Gastroesophageal sphincter (tissue), 4 donors: ENCODE results near the gene ZC3H12C. TPM values are rescaled to one million over a fixed set of nuclear protein-coding genes. Genes with fewer than 3 reads are reported as not detected.

Experiments
- ATAC-seq: fragments of 150-250 bp; one replicate; pipeline ENCODE4 v1.9.1; 2016; ENCODE audit warnings: mild to moderate bottlenecking, moderate library complexity
- H3K27ac ChIP-seq, 4 donors: fragments of 200-600 bp; sonication (generic) in 3 of 4; 1 replicate in 3 of 4; 2 replicates in 1 of 4; pipeline ENCODE4 v1.5.1; 2016 to 2019
- H3K27me3 ChIP-seq: fragments of 200-600 bp; sonication (generic); one replicate; pipeline ENCODE4 v1.5.1; 2019
- H3K36me3 ChIP-seq, 2 donors: fragments of 200-600 bp; sonication (generic); one replicate each; pipeline ENCODE4 v1.5.1; 2019; ENCODE audit warnings: control low read depth in 1 of 2
- H3K4me1 ChIP-seq, 3 donors: fragments of 200-600 bp; sonication (generic); 1 replicate in 2 of 3; 2 replicates in 1 of 3; pipeline ENCODE4 v1.5.1; 2016 to 2019; ENCODE audit warnings: control low read depth in 2 of 3
- H3K4me3 ChIP-seq, 2 donors: fragments of 200-600 bp; sonication (generic); one replicate each; pipeline ENCODE4 v1.5.1; 2019; ENCODE audit warnings: mild to moderate bottlenecking in 1 of 2, moderate library complexity in 1 of 2
- H3K9me3 ChIP-seq, 3 donors: fragments of 200-600 bp; sonication (generic); one replicate each; pipeline ENCODE4 v1.5.1; 2017 to 2019; ENCODE audit warnings: control low read depth in 2 of 3
- CTCF ChIP-seq, 4 experiments: fragments of 200-600 bp in 2 of 4; fragments of 450-650 bp in 2 of 4; sonication (generic) in 1 of 4; IDR thresholded peaks; one replicate each; pipeline ENCODE4 v1.5.1; 2017 to 2019; ENCODE audit warnings: antibody characterized with exemption in 4 of 4, mild to moderate bottlenecking in 2 of 4, moderate library complexity in 2 of 4
- EP300 ChIP-seq: sonication (generic); formaldehyde crosslinking; IDR thresholded peaks from one replicate; pipeline ENCODE4 v1.6.1; 2017; ENCODE audit warnings: antibody characterized with exemption, mild to moderate bottlenecking
- POLR2A ChIP-seq, 2 donors: fragments of 450-650 bp; IDR thresholded peaks; one replicate each; pipeline ENCODE4 v1.6.1; 2017; ENCODE audit warnings: antibody characterized with exemption in 2 of 2, mild to moderate bottlenecking in 2 of 2, moderate library complexity in 1 of 2
- POLR2AphosphoS5 ChIP-seq: sonication (generic); formaldehyde crosslinking; IDR thresholded peaks from one replicate; pipeline ENCODE4 v1.6.1; 2017; ENCODE audit warnings: antibody characterized with exemption
- WGBS, 2 donors: methylation state at CpG; one replicate each; pipeline ENCODE4 v1.1.5; 2018; ENCODE audit warnings: low coverage in 1 of 2; 5-methylcytosine and 5-hydroxymethylcytosine counted together
- total RNA-seq, 4 donors: library from RNA; depleted of rRNA; stranded (reverse); fragments of >200 nt; gene quantifications; one replicate each; pipeline ENCODE4 v1.1.0, GENCODE V29; 2016

ZC3H12C gene
- total RNA-seq, 4 donors from 2014 or later = 22.1 to 30.9 (median 26.3) TPM

GRCh38 chr11:110169738-110170137, 76.5 kb downstream of the ZC3H12C start:
- H3K4me3 ChIP-seq = no peak overlapping the region
- H3K27ac ChIP-seq = no peak overlapping the region
- TF ChIP-seq POLR2A (IDR thresholded peaks at IDR 0.05) (no peak), EP300 (no peak), POLR2AphosphoS5 (no peak), CTCF (IDR thresholded peaks at IDR 0.05) (no peak)
- H3K27me3 ChIP-seq = no peaks in the 10 kb centered on the region
- H3K36me3 ChIP-seq = peaks cover 0 to 11% of the 10 kb centered on the region in 2 donors
- 79 to 88% methylated on average over 2 of the region's 2 CpGs for WGBS, 2 donors
- peaks cover 0 to 18% (median 0%) of the 10 kb centered on the region in 3 donors for H3K4me1 ChIP-seq
- ATAC-seq = no peak
- H3K9me3 ChIP-seq = no peaks in the 10 kb centered on the region

GRCh38 chr11:110172468-110173065, 79.4 kb downstream of the ZC3H12C start:
- peaks cover 0 to 34% (median 0%) of the 10 kb centered on the region in 3 donors for H3K4me1 ChIP-seq
- no peak overlapping the region for H3K4me3 ChIP-seq
- H3K9me3 ChIP-seq = no peaks in the 10 kb centered on the region
- H3K36me3 ChIP-seq = no peaks in the 10 kb centered on the region
- H3K27ac ChIP-seq = no peak overlapping the region
- WGBS, 2 donors = 94% methylated on average over 10 to 11 of the region's 11 CpGs
- ATAC-seq = no peak
- TF ChIP-seq POLR2AphosphoS5 (no peak), CTCF (IDR thresholded peaks at IDR 0.05) (no peak), EP300 (no peak), POLR2A (IDR thresholded peaks at IDR 0.05) (no peak)
- H3K27me3 ChIP-seq = no peaks in the 10 kb centered on the region

GRCh38 chr11:110173811-110174644, 80.8 kb downstream of the ZC3H12C start:
- TF ChIP-seq CTCF (IDR thresholded peaks at IDR 0.05) = peak in 3 of 4 experiments; percentile 52 to 78 (median 70)
- TF ChIP-seq POLR2AphosphoS5 = no peak
- Histone ChIP-seq H3K36me3 (no peaks in the 10 kb centered on the region), H3K27me3 (no peaks in the 10 kb centered on the region), H3K4me3 (no peak overlapping the region), H3K4me1 (peaks cover 0 to 26% (median 0%) of the 10 kb centered on the region in 3 donors), H3K9me3 (no peaks in the 10 kb centered on the region), H3K27ac (no peak overlapping the region)
- WGBS, 2 donors = 11 to 18% methylated on average over 8 to 12 of the region's 14 CpGs
- ATAC-seq = peak; percentile 80

GRCh38 chr11:110174645-110175310, 81.6 kb downstream of the ZC3H12C start:
- WGBS, 2 donors = 32 to 59% methylated on average over 2 to 6 of the region's 6 CpGs

More at GRCh38 chr11:110174645-110175310, 81.6 kb downstream of the ZC3H12C start:
- Histone ChIP-seq H3K4me3 (no peak overlapping the region), H3K27ac (no peak overlapping the region), H3K9me3 (no peaks in the 10 kb centered on the region), H3K36me3 (no peaks in the 10 kb centered on the region), H3K27me3 (no peaks in the 10 kb centered on the region), H3K4me1 (peaks cover 0 to 26% (median 0%) of the 10 kb centered on the region in 3 donors)
- no peak for ATAC-seq
- TF ChIP-seq POLR2A (IDR thresholded peaks at IDR 0.05) (no peak), EP300 (no peak), POLR2AphosphoS5 (no peak), CTCF (IDR thresholded peaks at IDR 0.05) (no peak)
